Lung (tissue), 12 donors: ENCODE data around the gene TDRD7. TPM values are rescaled to one million over a fixed set of nuclear protein-coding genes. Genes with fewer than 3 reads are reported as not detected.

Source experiments
- ATAC-seq: fragments of 200-7000 bp; cut with Tn5 transposase; one replicate; pipeline ENCODE4 v1.9.1; 2020; ENCODE audit warnings: moderate number of reproducible peaks; ENCODE audit not compliant: insufficient read depth, low FRiP score
- DNase-seq, 3 donors: peaks; one replicate each; pipeline ENCODE4 v3.0.0-alpha.2; 2013 to 2017
- H3K27ac ChIP-seq, 2 donors: one replicate each; pipeline ENCODE4 v1.5.1; 2013; ENCODE audit warnings: mild to moderate bottlenecking in 2 of 2, moderate library complexity in 2 of 2, control low read depth in 1 of 2, inconsistent platforms in 1 of 2, low read depth in 1 of 2, low read length in 1 of 2
- H3K27me3 ChIP-seq, 3 donors: one replicate each; pipeline ENCODE4 v1.5.1; 2013; ENCODE audit warnings: low read length in 2 of 3; ENCODE audit not compliant: control insufficient read depth in 3 of 3, insufficient read depth in 3 of 3
- H3K36me3 ChIP-seq, 4 donors: one replicate each; pipeline ENCODE4 v1.5.1; 2013; ENCODE audit warnings: low read length in 4 of 4, mild to moderate bottlenecking in 1 of 4, moderate library complexity in 1 of 4; ENCODE audit not compliant: control insufficient read depth in 4 of 4, insufficient read depth in 4 of 4
- H3K4me1 ChIP-seq, 5 donors: one replicate each; pipeline ENCODE4 v1.5.1; 2013; ENCODE audit warnings: low read length in 5 of 5, mild to moderate bottlenecking in 2 of 5, moderate library complexity in 1 of 5; ENCODE audit not compliant: control insufficient read depth in 5 of 5, insufficient read depth in 5 of 5
- H3K4me3 ChIP-seq: one replicate; pipeline ENCODE4 v1.5.1; 2013; ENCODE audit warnings: mild to moderate bottlenecking, control low read depth, moderate library complexity
- H3K9ac ChIP-seq, 2 donors: one replicate each; pipeline ENCODE4 v1.5.1; 2013; ENCODE audit warnings: low read length in 2 of 2, control low read depth in 1 of 2; ENCODE audit not compliant: insufficient read depth in 1 of 2
- H3K9me3 ChIP-seq, 4 donors: one replicate each; pipeline ENCODE4 v1.5.1; 2013; ENCODE audit warnings: low read length in 3 of 4, mild to moderate bottlenecking in 1 of 4, moderate library complexity in 1 of 4; ENCODE audit not compliant: control insufficient read depth in 4 of 4, insufficient read depth in 3 of 4
- WGBS, 2 donors: extraction: QIAGEN DNeasy Blood & Tissue Kit; methylation state at CpG; one replicate each; pipeline ENCODE4 v1.1.7; 2013; 5-methylcytosine and 5-hydroxymethylcytosine counted together
- polyA plus RNA-seq, 2 donors: library from polyadenylated mRNA; stranded (reverse); fragments of 200-250 nt; gene quantifications; one replicate each; pipeline ENCODE4 v1.2.1, GENCODE V29; 2013
- total RNA-seq, 2 donors: library from RNA; depleted of rRNA in 1 of 2; stranded (reverse); fragments of >200 nt in 1 of 2; gene quantifications; one replicate each; pipeline ENCODE4 v1.2.1, GENCODE V29; 2014 to 2021
- TF ChIP-seq, protein P1 (sequence below): IDR thresholded peaks from 2 replicates; pipeline ENCODE4 v1.5.1; 2012; ENCODE audit warnings: mild to moderate bottlenecking; ENCODE audit errors: control extremely low read depth, extremely low read depth
- donor health status: control.
- donor health status: control.
- donor health status: Bipolar disorder and iron deficiency.
- donor health status: healthy.
- donor health status: DM: yes; HTN: yes; CAD: no.

TDRD7 gene
- total and polyA plus RNA-seq, 4 donors: 6.8 to 13.3 (median 11.7) TPM

DNA sequence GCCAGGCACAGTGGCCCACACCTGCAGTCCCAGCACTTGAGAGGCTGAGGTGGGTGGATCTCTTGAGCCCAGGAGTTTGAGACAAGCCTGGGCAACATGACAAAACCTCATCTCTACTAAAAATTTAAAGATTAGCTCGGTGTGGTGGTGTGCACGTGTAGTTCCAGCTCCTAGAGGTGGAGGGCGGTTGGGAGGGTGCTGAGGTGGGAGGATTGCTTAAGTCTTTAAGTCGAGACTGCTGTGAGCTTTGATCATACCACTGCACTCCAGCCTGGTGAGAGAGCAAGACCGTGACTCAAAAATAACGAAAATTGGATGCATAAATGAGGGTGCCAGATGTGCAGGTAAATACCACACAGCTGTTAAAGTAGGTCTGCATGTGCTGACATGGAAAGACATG, 39.3 kb upstream of the TDRD7 start:
- H3K9ac ChIP-seq: no peak overlapping the region
- no peak overlapping the region for H3K4me3 ChIP-seq
- H3K4me1 ChIP-seq: no peaks in the 10 kb centered on the region
- TF ChIP-seq, protein P1, sequence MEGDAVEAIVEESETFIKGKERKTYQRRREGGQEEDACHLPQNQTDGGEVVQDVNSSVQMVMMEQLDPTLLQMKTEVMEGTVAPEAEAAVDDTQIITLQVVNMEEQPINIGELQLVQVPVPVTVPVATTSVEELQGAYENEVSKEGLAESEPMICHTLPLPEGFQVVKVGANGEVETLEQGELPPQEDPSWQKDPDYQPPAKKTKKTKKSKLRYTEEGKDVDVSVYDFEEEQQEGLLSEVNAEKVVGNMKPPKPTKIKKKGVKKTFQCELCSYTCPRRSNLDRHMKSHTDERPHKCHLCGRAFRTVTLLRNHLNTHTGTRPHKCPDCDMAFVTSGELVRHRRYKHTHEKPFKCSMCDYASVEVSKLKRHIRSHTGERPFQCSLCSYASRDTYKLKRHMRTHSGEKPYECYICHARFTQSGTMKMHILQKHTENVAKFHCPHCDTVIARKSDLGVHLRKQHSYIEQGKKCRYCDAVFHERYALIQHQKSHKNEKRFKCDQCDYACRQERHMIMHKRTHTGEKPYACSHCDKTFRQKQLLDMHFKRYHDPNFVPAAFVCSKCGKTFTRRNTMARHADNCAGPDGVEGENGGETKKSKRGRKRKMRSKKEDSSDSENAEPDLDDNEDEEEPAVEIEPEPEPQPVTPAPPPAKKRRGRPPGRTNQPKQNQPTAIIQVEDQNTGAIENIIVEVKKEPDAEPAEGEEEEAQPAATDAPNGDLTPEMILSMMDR: no peak
- 80 to 87% methylated on average over 6 of the region's 6 CpGs for WGBS, 2 donors
- H3K9me3 ChIP-seq: peaks cover 0 to 8% (median 0%) of the 10 kb centered on the region in 4 donors
- no peak for ATAC-seq
- H3K36me3 ChIP-seq: peaks cover 3 to 22% (median 16%) of the 10 kb centered on the region in 4 donors
- no peak overlapping the region for H3K27ac ChIP-seq
- H3K27me3 ChIP-seq: no peaks in the 10 kb centered on the region
- DNase-seq: no peak

DNA sequence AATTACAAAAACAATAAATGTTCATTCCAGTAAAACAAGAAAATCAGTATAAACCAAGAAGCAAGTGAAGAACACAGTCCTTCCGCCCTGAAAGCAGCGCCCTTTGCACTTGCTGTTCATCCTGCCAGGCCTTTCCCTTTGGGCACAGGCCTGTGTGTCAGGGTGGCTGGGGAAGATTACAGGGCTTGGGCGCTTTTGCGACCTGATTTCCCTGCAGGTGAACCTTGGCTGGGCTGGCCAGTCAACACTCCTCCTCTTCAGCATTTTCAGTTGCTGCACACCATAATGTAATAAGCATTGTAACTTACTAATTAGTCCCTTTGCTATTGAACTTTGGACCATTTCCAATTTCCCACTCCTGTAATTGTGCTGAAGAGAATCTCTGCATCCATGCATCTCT, 38.6 kb upstream of the TDRD7 start:
- TF ChIP-seq, protein P1: no peak
- Histone ChIP-seq H3K36me3 (peaks cover 3 to 22% (median 14%) of the 10 kb centered on the region in 4 donors), H3K27me3 (no peaks in the 10 kb centered on the region), H3K4me1 (no peaks in the 10 kb centered on the region), H3K4me3 (no peak overlapping the region), H3K9me3 (peaks cover 0 to 8% (median 0%) of the 10 kb centered on the region in 4 donors), H3K27ac (no peak overlapping the region), H3K9ac (no peak overlapping the region)
- no peak for ATAC-seq
- 96 to 99% methylated on average over 4 of the region's 4 CpGs for WGBS, 2 donors
- DNase-seq: no peak

DNA sequence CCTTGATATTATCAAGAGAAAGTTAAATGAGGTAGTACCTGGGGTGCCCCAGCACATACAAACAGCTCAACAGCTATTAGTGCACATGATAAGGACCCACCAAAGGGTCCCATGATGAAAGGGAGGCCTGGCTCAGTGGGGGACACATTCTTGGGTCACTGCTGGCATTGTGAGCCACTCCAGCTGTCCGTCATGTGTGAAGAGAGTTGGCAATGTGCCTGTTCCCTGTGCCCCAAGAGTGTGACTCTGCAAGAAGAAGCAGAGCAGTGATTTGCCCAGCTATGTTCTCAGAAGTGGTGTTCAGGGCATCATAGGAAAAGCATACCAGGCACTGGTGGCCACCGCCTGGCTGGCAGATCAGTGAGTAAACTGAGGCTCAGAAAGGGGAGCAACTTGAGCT, 37.1 kb upstream of the TDRD7 start:
- H3K27me3 ChIP-seq: no peaks in the 10 kb centered on the region
- H3K36me3 ChIP-seq: peaks cover 3 to 21% (median 10%) of the 10 kb centered on the region in 4 donors
- WGBS, 2 donors: 83 to 84% methylated on average over 2 of the region's 2 CpGs
- no peak overlapping the region for H3K27ac ChIP-seq
- no peaks in the 10 kb centered on the region for H3K4me1 ChIP-seq
- no peak overlapping the region for H3K9ac ChIP-seq
- H3K9me3 ChIP-seq: peaks cover 0 to 3% (median 0%) of the 10 kb centered on the region in 4 donors
- TF ChIP-seq, protein P1: no peak
- H3K4me3 ChIP-seq: no peak overlapping the region
- no peak for ATAC-seq
- peak in 1 of 3 donors; percentile 2 for DNase-seq

DNA sequence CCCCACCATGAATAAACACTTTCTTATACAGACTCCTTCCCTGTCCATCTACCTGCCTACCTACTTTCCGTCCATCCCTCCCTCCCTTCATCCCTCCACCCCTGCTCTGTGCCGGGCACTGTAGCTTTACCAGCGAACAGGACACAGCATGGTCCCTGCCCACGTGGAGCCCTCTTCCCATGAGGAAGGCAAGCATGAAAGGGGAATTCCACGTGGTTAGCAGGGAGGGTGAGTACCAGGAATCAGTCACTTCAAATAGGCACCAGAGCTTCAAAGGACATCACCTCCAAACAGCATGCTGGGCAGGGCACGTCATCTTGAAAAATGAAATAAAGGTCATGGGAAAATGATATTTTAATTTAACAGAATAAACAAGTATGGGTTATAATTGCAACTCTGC, 35.0 kb upstream of the TDRD7 start:
- H3K27me3 ChIP-seq: no peaks in the 10 kb centered on the region
- no peaks in the 10 kb centered on the region for H3K4me1 ChIP-seq
- H3K9ac ChIP-seq: no peak overlapping the region
- TF ChIP-seq, protein P1: no peak
- DNase-seq (no peak), ATAC-seq (no peak)
- peaks cover 0 to 11% (median 6%) of the 10 kb centered on the region in 4 donors for H3K36me3 ChIP-seq
- H3K4me3 ChIP-seq: no peak overlapping the region
- no peak overlapping the region for H3K27ac ChIP-seq
- no peaks in the 10 kb centered on the region for H3K9me3 ChIP-seq
- WGBS, 2 donors: 74 to 90% methylated on average over 6 of the region's 6 CpGs
